Gastroesophageal sphincter (tissue), 4 donors: ENCODE data around the gene ADD1. TPM values are rescaled to one million over a fixed set of nuclear protein-coding genes. Genes with fewer than 3 reads are reported as not detected.

Experiments used
- ATAC-seq: fragments of 150-250 bp; one replicate; pipeline ENCODE4 v1.9.1; 2016; ENCODE audit warnings: mild to moderate bottlenecking, moderate library complexity
- H3K27ac ChIP-seq, 4 donors: fragments of 200-600 bp; sonication (generic) in 3 of 4; 1 replicate in 3 of 4; 2 replicates in 1 of 4; pipeline ENCODE4 v1.5.1; 2016 to 2019
- H3K27me3 ChIP-seq: fragments of 200-600 bp; sonication (generic); one replicate; pipeline ENCODE4 v1.5.1; 2019
- H3K36me3 ChIP-seq, 2 donors: fragments of 200-600 bp; sonication (generic); one replicate each; pipeline ENCODE4 v1.5.1; 2019; ENCODE audit warnings: control low read depth in 1 of 2
- H3K4me1 ChIP-seq, 3 donors: fragments of 200-600 bp; sonication (generic); 1 replicate in 2 of 3; 2 replicates in 1 of 3; pipeline ENCODE4 v1.5.1; 2016 to 2019; ENCODE audit warnings: control low read depth in 2 of 3
- H3K4me3 ChIP-seq, 2 donors: fragments of 200-600 bp; sonication (generic); one replicate each; pipeline ENCODE4 v1.5.1; 2019; ENCODE audit warnings: mild to moderate bottlenecking in 1 of 2, moderate library complexity in 1 of 2
- H3K9me3 ChIP-seq, 3 donors: fragments of 200-600 bp; sonication (generic); one replicate each; pipeline ENCODE4 v1.5.1; 2017 to 2019; ENCODE audit warnings: control low read depth in 2 of 3
- CTCF ChIP-seq, 4 experiments: fragments of 200-600 bp in 2 of 4; fragments of 450-650 bp in 2 of 4; sonication (generic) in 1 of 4; IDR thresholded peaks; one replicate each; pipeline ENCODE4 v1.5.1; 2017 to 2019; ENCODE audit warnings: antibody characterized with exemption in 4 of 4, mild to moderate bottlenecking in 2 of 4, moderate library complexity in 2 of 4
- EP300 ChIP-seq: sonication (generic); formaldehyde crosslinking; IDR thresholded peaks from one replicate; pipeline ENCODE4 v1.6.1; 2017; ENCODE audit warnings: antibody characterized with exemption, mild to moderate bottlenecking
- POLR2A ChIP-seq, 2 donors: fragments of 450-650 bp; IDR thresholded peaks; one replicate each; pipeline ENCODE4 v1.6.1; 2017; ENCODE audit warnings: antibody characterized with exemption in 2 of 2, mild to moderate bottlenecking in 2 of 2, moderate library complexity in 1 of 2
- POLR2AphosphoS5 ChIP-seq: sonication (generic); formaldehyde crosslinking; IDR thresholded peaks from one replicate; pipeline ENCODE4 v1.6.1; 2017; ENCODE audit warnings: antibody characterized with exemption
- WGBS, 2 donors: methylation state at CpG; one replicate each; pipeline ENCODE4 v1.1.5; 2018; ENCODE audit warnings: low coverage in 1 of 2; 5-methylcytosine and 5-hydroxymethylcytosine counted together
- total RNA-seq, 4 donors: library from RNA; depleted of rRNA; stranded (reverse); fragments of >200 nt; gene quantifications; one replicate each; pipeline ENCODE4 v1.1.0, GENCODE V29; 2016

Gene ADD1
- total RNA-seq, 4 donors from 2014 or later, result 230 to 384 (median 297) TPM

DNA sequence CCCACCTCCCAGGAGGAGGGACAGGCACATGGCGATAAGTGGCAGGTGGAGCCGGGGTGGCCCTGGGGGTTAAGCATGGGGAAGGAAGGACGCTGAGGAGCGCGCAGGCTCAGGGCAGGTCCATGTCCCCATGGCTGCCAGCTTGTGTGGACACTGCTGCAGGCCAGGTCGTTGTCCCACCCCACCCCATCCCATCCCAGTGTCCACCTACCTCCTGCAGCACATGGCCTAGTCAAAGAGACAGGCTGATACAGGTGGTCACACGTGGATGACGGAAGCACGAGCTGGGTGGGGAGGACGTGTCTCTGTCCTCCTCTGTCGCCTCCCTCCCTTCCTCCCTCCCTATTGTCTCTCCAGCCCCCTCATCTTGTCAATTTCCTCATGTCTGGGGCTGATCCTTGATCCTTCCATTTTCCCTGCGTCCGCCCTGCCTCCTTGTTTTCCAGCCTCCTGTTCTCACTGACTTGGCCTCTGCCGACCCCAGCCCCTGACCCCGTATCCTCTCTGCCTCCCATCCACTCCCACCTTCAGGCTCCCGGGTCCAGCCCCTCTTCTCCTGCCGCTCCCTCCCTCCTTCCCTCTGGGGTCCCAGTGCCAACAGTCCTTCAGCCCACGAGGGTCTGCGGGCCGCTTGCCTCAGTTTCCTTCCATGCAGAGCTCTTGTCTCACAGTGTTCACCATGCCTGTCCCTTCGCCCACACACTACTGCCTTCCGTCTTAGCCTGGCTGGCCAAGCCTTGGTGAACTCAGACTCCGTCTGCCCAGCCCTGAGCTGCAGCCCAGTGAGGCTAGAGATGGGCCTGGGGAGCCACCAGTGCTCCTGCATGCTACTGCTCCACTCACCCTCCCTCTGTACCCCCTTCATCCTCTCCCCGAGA, 15.5 kb upstream of the ADD1 start:
- WGBS, 2 donors, result 70 to 87% methylated on average over 2 to 14 of the region's 24 CpGs
- TF ChIP-seq CTCF (IDR thresholded peaks at IDR 0.05), result no peak
- no peak for TF ChIP-seq EP300
- no peak for TF ChIP-seq POLR2AphosphoS5
- no peaks in the 10 kb centered on the region for H3K4me1 ChIP-seq
- no peak for ATAC-seq
- no peaks in the 10 kb centered on the region for H3K9me3 ChIP-seq
- peaks cover 0 to 96% of the 10 kb centered on the region in 2 donors for H3K36me3 ChIP-seq
- no peak overlapping the region for H3K27ac ChIP-seq
- H3K4me3 ChIP-seq, result no peak overlapping the region
- H3K27me3 ChIP-seq, result no peaks in the 10 kb centered on the region

- WGBS, 2 donors, result 94% methylated on average over 14 of the region's 17 CpGs; no CpG with 5 or more reads in 1 of the 2 donors
- Histone ChIP-seq H3K9me3 (no peaks in the 10 kb centered on the region), H3K36me3 (peaks cover 0 to 96% of the 10 kb centered on the region in 2 donors), H3K4me3 (no peak overlapping the region), H3K27ac (no peak overlapping the region), H3K27me3 (no peaks in the 10 kb centered on the region), H3K4me1 (no peaks in the 10 kb centered on the region)
- TF ChIP-seq CTCF (IDR thresholded peaks at IDR 0.05) (no peak), POLR2AphosphoS5 (no peak), POLR2A (IDR thresholded peaks at IDR 0.05) (no peak), EP300 (no peak)
- no peak for ATAC-seq
Measured at GRCh38 chr4:2828758-2829181, 14.9 kb upstream of the ADD1 start.

- no peak for ATAC-seq
- H3K36me3 ChIP-seq, result peaks cover 0 to 96% of the 10 kb centered on the region in 2 donors
Measured at GRCh38 chr4:2829321-2829932, 14.2 kb upstream of the ADD1 start.

GRCh38 chr4:2829933-2830451, 13.7 kb upstream of the ADD1 start:
- 94% methylated on average over 6 of the region's 19 CpGs; no CpG with 5 or more reads in 1 of the 2 donors for WGBS, 2 donors
- peaks cover 0 to 96% of the 10 kb centered on the region in 2 donors for H3K36me3 ChIP-seq

More at GRCh38 chr4:2829321-2829932, 14.2 kb upstream of the ADD1 start:
- no peak overlapping the region for H3K4me3 ChIP-seq
- TF ChIP-seq CTCF (IDR thresholded peaks at IDR 0.05) (no peak), EP300 (no peak), POLR2AphosphoS5 (no peak), POLR2A (IDR thresholded peaks at IDR 0.05) (no peak)
- H3K4me1 ChIP-seq, result no peaks in the 10 kb centered on the region
- no peak overlapping the region for H3K27ac ChIP-seq
- WGBS, 2 donors, result 83% methylated on average over 1 of the region's 18 CpGs; no CpG with 5 or more reads in 1 of the 2 donors
- no peaks in the 10 kb centered on the region for H3K27me3 ChIP-seq
- no peaks in the 10 kb centered on the region for H3K9me3 ChIP-seq

More at GRCh38 chr4:2829933-2830451, 13.7 kb upstream of the ADD1 start:
- H3K27ac ChIP-seq, result no peak overlapping the region
- no peaks in the 10 kb centered on the region for H3K27me3 ChIP-seq
- H3K4me3 ChIP-seq, result no peak overlapping the region
- TF ChIP-seq POLR2AphosphoS5, result no peak
- TF ChIP-seq EP300, result no peak
- no peak for TF ChIP-seq POLR2A (IDR thresholded peaks at IDR 0.05)
- no peak for TF ChIP-seq CTCF (IDR thresholded peaks at IDR 0.05)
- H3K4me1 ChIP-seq, result no peaks in the 10 kb centered on the region
- ATAC-seq, result no peak
- no peaks in the 10 kb centered on the region for H3K9me3 ChIP-seq
